Ramos (cell line): ENCODE data around the gene GCN1.

Source experiments
- in situ Hi-C: fragments of 300-500 bp; cut with MboI; formaldehyde crosslinking; loops from one replicate; pipeline ENCODE4 v1.14.3; 2022; ENCODE audit warnings: low sequenced_read_pairs; ENCODE audit not compliant: unreplicated experiment

Gene GCN1

DNA sequence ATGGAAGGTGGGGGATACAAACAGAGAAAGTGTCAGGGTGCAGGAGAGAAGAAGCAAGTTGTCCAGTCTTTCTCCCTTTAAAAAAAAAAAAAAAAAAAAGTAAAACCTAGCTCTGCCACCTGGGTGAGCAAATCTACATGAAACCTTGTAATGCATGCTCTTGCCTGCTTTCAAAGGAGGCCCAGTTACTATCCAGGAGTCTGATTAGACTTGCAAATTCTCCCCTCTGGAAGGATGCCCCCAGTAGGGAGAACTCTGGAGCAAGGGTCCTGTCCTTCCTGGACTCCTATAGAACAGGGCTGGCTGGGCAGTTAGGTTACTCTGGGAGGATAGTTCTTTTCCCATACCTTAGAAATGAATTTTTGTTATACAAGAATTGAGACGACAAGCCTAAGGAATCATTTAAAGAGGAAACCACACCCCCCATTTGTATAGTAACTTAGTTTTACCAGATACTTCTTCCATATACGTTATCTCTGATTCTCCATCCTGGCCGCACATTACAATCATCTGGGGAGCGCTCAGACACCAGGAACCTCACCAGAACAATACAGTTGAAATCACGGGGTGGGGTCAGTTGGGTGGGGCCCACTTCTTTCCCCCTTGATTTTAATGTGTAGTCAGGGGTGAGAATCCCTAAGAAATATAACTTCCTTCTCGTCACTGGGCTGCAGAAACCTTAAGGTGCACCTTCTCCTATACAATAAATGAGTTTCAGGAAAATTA lies 108.4 kb downstream of the GCN1 start:
- in situ Hi-C loops = no loop called here

DNA sequence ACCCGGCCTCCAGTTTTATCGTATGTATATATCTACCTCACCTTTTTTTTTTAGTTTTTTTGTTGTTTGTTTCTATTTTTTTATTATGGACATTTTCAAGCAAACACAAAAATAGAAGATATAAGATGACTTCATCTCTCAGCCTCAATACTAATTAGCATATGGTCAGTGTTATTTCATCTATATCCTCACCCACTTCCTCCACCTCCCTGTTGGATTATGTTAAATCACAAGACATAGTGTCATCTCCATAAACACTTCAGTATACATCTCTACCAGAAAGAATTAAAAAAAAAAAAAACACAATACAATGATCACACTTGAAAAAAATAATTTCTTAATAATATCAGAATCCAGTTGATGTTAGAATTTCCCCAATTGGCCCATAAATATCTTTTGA lies 112.9 kb downstream of the GCN1 start:
- in situ Hi-C loops = no loop called here

DNA sequence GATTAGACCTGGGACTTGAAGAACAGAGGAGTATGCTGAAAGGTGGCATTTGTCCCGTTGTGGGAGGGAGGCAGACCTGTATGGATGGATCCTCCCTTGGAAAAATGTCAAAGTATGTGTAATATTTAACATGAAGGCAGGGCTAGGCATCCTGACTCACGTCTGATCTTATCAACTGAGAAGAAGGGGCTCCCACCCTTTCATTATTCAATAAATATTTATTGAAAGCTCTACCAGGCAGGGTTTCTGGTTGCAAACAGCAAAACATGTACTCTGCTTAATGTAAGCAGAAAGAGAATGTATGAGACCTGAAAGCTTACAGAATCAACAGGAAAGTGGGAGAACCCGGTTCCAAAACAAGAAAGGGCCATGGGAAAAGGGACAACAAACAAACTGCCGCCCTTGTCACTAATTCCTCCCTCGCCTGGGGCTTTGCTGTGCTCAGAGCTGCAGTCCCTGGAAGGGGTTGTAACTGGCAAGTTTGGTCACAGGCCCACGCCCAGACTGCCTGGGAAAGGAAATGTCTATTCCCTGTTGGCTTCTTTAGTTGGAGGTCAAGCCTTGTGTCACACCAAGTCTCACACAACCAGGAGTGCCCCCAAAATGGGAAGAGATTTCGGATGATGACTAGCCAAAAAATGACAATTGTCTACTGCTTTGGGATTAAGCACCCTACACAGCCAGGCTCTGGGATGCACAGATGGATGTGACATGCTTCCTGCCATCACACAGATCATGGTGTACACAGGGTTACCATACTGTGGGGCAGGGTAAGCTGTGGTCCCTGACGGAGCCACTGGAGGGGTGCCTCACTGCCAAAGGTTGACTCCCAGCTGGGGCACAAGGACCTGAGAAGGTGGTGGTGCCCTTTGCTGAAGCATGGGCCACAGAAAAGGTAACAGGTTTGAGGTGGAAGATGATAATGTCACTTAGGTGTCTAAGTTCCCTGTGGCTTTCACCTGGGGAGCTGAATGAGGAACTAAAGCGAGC lies 114.8 kb downstream of the GCN1 start:
- in situ Hi-C loops = no loop called here

DNA sequence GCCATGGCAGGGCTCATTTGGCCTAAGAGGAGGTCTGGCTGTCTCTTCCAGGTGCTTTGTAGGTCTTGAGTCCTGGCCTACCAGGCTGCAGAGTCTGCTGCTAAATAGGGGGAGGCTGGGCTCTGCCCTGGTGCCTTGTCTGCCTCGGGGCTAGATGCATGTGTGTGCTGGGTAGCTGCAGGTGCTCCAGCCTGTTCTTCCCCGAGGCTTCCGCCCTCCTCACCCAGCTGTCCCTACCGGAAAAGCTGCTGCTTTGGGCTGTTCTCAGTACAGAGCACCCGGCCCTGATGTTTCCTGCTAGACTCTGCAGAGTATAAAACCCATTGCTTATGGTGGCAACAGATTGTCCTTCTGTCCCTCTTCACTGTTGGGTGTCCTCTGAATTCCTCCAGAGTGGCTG lies 115.6 kb downstream of the GCN1 start:
- in situ Hi-C loops = no loop called here

DNA sequence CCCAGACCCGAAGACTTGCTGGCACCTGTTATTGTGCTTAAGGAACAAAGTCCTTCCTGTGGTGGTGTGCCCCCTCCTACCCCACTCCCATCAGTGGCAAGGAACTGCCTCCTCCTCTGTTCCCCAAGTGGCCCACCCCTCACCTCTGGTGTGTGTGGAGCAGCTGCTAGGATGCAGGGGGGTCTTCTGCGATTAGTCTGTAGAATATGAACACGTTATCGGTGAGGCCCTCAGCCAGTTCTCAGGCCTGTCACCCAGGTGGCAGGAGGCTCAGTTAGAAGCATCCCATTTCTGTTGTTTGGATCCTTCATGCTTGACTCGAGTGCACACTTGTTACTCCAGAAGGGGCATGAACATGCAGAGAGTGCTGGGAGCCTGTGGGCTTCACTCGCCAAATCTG lies 117.3 kb downstream of the GCN1 start:
- in situ Hi-C loops = no loop called here
